ENCODE measurements around the gene MX2.

The MX2 gene

DNA sequence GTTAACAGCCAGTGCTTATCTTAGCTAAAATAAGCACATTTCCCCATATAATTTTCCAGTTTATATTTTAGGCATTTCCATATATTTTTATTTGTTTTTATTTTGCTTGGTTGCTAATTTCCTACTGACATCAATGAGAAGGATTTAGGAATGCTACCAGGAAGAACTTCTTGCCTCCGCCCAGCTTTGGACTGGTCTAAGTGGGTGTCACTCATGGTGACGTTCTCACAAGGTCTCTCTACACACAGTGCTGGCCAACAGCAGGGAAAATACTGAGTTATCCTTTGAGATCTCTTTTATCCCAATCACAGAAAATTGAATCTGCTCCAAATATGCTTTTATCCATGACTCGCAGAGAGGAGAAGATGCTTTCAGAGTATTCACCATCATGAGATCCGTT lies 77.4 kb downstream of the MX2 start:
- H3K4me3 ChIP-seq (replicated peaks; ENCODE audit: low read depth, low read length), result no peak overlapping the region
- TF ChIP-seq, protein P1, sequence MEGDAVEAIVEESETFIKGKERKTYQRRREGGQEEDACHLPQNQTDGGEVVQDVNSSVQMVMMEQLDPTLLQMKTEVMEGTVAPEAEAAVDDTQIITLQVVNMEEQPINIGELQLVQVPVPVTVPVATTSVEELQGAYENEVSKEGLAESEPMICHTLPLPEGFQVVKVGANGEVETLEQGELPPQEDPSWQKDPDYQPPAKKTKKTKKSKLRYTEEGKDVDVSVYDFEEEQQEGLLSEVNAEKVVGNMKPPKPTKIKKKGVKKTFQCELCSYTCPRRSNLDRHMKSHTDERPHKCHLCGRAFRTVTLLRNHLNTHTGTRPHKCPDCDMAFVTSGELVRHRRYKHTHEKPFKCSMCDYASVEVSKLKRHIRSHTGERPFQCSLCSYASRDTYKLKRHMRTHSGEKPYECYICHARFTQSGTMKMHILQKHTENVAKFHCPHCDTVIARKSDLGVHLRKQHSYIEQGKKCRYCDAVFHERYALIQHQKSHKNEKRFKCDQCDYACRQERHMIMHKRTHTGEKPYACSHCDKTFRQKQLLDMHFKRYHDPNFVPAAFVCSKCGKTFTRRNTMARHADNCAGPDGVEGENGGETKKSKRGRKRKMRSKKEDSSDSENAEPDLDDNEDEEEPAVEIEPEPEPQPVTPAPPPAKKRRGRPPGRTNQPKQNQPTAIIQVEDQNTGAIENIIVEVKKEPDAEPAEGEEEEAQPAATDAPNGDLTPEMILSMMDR (IDR thresholded peaks at IDR 0.05; ENCODE audit: low read length, missing control alignments), result no peak
- DNase-seq (ENCODE audit: low read depth), result no peak

DNA sequence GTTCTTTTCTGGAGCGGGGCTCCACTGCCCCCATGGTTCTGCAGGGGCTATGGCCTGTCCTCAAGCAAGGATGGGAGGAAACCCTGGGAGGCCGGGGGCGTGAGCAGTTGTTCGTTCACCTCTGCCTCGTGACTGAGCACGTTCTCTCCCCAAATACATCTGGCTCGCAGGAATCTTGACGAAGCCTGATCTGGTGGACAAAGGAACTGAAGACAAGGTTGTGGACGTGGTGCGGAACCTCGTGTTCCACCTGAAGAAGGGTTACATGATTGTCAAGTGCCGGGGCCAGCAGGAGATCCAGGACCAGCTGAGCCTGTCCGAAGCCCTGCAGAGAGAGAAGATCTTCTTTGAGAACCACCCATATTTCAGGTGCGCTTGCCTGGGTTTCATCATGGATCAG lies 79.7 kb downstream of the MX2 start:
- H3K4me3 ChIP-seq (replicated peaks; ENCODE audit: low read depth, low read length), result no peak overlapping the region
- TF ChIP-seq, protein P1 (IDR thresholded peaks at IDR 0.05; ENCODE audit: low read length, missing control alignments), result no peak
- DNase-seq (ENCODE audit: low read depth), result no peak

DNA sequence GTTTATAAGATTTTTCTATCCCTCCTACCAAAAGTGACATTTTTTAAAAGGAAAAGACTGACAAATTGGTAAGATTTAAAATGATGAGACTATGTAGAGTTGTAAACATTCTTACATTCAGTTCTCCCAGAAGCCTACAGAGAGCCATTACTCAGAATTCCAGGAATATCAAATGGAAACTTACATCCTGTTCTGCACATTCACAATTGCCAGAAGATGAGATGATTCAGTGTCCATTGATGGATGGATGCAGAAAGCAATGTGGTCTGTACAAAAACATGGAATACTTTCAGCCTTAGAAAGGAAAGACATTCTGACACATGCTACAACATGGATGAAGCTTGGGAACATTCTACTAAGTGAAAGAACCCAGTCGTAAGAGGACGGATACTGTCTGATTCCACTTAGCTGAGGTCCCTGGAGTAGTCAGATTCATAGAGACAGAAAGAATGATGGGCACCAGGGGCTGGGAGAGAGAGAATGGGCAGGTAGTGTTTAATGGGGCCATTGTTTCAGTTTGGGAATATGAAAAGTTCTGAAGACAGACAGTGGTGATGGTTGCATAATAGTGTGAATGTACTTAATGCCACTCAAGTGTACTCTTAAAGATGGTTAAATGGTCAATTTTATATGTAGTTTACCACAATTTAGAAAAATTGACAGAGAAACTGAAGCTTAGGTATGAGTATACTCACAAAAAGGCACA lies 80.8 kb downstream of the MX2 start:
- no peak for DNase-seq (ENCODE audit: low read depth)
- H3K4me3 ChIP-seq (replicated peaks; ENCODE audit: low read depth, low read length), result no peak overlapping the region
- TF ChIP-seq, protein P1 (IDR thresholded peaks at IDR 0.05; ENCODE audit: low read length, missing control alignments), result no peak

DNA sequence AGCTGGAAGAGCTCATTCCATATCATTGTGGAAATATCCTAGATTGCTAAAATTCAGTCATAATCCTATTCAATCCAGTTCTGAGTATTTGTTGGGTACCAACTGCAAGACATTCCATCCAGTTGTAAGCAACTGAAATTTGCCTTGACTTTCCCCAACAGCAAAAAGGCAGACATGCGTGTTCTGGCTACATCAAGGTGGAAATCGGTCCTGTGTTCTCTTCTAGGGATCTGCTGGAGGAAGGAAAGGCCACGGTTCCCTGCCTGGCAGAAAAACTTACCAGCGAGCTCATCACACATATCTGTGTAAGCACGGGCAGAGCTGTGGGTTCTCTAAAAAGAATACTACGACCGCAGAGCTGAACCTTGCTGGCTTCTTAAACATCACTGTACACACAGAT lies 81.7 kb downstream of the MX2 start:
- no peak overlapping the region for H3K4me3 ChIP-seq (replicated peaks; ENCODE audit: low read depth, low read length)
- no peak for DNase-seq (ENCODE audit: low read depth)
- TF ChIP-seq, protein P1 (IDR thresholded peaks at IDR 0.05; ENCODE audit: low read length, missing control alignments), result no peak

DNA sequence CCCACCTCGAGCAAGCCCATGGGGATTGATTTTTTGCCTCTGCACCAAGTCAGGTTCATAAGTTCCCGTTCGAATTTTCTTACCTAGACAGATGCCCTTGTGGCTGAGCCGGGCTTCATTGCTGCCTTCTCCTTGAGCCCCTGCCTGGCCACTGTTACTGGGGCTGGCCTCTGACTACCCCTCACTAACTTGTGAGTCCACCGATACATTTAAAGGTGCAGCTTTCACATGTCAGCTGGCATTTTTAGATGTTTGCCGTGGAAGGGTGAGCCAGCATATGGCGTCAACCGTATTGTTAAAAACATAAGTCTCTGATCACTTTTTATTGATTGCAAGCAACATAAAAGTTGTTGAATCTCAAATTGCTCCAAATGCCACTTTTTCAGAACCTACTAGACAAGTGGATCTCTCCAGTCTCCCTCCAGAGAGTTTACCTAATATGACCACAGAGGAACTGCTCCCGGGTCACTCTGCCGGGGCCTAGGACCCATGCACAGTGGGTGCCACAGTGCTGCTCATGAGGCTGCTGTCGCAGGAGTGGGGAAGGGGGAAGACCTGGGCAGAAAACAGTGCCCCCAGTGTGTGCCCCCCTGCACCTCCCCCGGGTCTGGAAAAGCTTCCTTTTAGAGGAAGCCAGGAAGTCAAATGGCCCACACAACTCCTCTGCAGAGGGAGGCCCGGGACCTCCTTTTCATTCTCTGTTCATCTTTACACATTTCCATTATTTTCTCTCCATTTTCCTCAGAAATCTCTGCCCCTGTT lies 83.1 kb downstream of the MX2 start:
- DNase-seq (ENCODE audit: low read depth), result no peak
- H3K4me3 ChIP-seq (replicated peaks; ENCODE audit: low read depth, low read length), result no peak overlapping the region
- TF ChIP-seq, protein P1 (IDR thresholded peaks at IDR 0.05; ENCODE audit: low read length, missing control alignments), result no peak

DNA sequence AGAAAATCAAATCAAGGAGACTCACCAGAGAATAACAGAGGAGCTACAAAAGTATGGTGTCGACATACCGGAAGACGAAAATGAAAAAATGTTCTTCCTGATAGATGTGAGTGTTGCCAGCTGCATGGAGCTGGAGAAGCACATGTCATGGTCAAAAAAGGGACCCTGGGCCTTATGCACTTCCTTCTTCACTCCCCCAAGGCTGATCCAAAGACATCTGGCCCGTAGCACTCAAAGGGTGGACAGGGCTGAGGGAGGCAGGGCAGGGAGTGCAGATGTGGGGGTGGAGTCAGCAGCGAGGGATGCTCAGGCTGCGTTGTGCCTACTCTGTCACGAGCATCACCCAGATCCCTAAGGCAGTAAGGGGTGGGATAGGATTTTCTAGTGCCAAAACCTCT lies 83.6 kb downstream of the MX2 start:
- TF ChIP-seq, protein P1 (IDR thresholded peaks at IDR 0.05; ENCODE audit: low read length, missing control alignments), result no peak
- H3K4me3 ChIP-seq (replicated peaks; ENCODE audit: low read depth, low read length), result no peak overlapping the region
- DNase-seq (ENCODE audit: low read depth), result peak; percentile 58

Data from fibroblast of pulmonary artery (primary cell).